Caco-2 (cell line): Measurements from ENCODE around the gene MC1R. TPM values are rescaled to one million over a fixed set of nuclear protein-coding genes. Genes with fewer than 3 reads are reported as not detected.
"Not testable (repeated sequence)": the region's sequence is repeated elsewhere in the genome, so short reads cannot be mapped to it uniquely, and the experiment has no call there.

Experiments used
- BruUV-seq: library from RNA; stranded (reverse); fragments of 400-500 nt; replicated peaks from 2 replicates; lab custom pipeline; 2021; lab: Mats Ljungman, UMichigan
- CTCF ChIA-PET: fragments of 300-600 bp; sonication (Branson Sonifier 250); formaldehyde crosslinking; loops from one replicate; lab custom pipeline; 2022; ENCODE audit warnings: antibody characterized with exemption; lab: Charles Lee
- POLR2A ChIA-PET: fragments of 300-600 bp; sonication (Branson Sonifier 250); formaldehyde crosslinking; loops from one replicate; lab custom pipeline; 2022; ENCODE audit warnings: antibody characterized with exemption; lab: Charles Lee
- DNase-seq, 2 experiments: peaks; one replicate each; pipeline versions ENCODE4 v3.0.0 to v3.0.0-alpha.2; 2020 to 2022
- H3K27me3 ChIP-seq: replicated peaks from 2 replicates; pipeline ENCODE4 v1.6.0; 2011; ENCODE audit warnings: low read length; ENCODE audit not compliant: control insufficient read depth, insufficient read depth
- H3K36me3 ChIP-seq: 2 replicates; pipeline ENCODE4 v1.5.1; 2011; ENCODE audit warnings: low read length; ENCODE audit not compliant: control insufficient read depth, insufficient read depth
- H3K4me1 ChIP-seq: fragments of 250-450 bp; sonication (Bioruptor Pico); 2 replicates; pipeline ENCODE4 v1.5.1; 2020; ENCODE audit warnings: mild to moderate bottlenecking
- H3K4me3 ChIP-seq: 2 replicates; pipeline ENCODE4 v1.5.1; 2011; ENCODE audit warnings: low read depth, mild to moderate bottlenecking, control low read depth, low read length
- H3K9me3 ChIP-seq: fragments of 250-450 bp; sonication (Bioruptor Pico); 2 replicates; pipeline ENCODE4 v1.5.1; 2020; ENCODE audit warnings: mild to moderate bottlenecking, moderate library complexity
- H3K27ac Mint-ChIP-seq: one replicate; pipeline ENCODE4 v1.8.0; 2022; ENCODE audit warnings: mixed read lengths; ENCODE audit not compliant: unreplicated experiment
- H3K27me3 Mint-ChIP-seq: one replicate; pipeline ENCODE4 v1.8.0; 2022; ENCODE audit warnings: mixed read lengths; ENCODE audit not compliant: insufficient read depth, unreplicated experiment
- H3K36me3 Mint-ChIP-seq: one replicate; pipeline ENCODE4 v1.8.0; 2022; ENCODE audit warnings: mild to moderate bottlenecking, mixed read lengths; ENCODE audit not compliant: insufficient read depth, unreplicated experiment
- H3K4me1 Mint-ChIP-seq: one replicate; pipeline ENCODE4 v1.8.0; 2022; ENCODE audit warnings: low read depth, mixed read lengths; ENCODE audit not compliant: unreplicated experiment
- H3K4me3 Mint-ChIP-seq: one replicate; pipeline ENCODE4 v1.8.0; 2022; ENCODE audit warnings: mild to moderate bottlenecking, moderate library complexity, mixed read lengths; ENCODE audit not compliant: unreplicated experiment
- H3K9me3 Mint-ChIP-seq: one replicate; pipeline ENCODE4 v1.8.0; 2022; ENCODE audit warnings: mixed read lengths; ENCODE audit not compliant: unreplicated experiment
- CTCF ChIP-seq, 2 experiments: fragments of 200-600 bp in 1 of 2; IDR thresholded peaks; 1 replicate in 1 of 2; 2 replicates in 1 of 2; pipeline versions ENCODE4 v1.5.1 to v1.8.0; 2011 to 2022; ENCODE audit warnings: antibody characterized with exemption in 1 of 2, control low read depth in 1 of 2, inconsistent platforms in 1 of 2, low read depth in 1 of 2, low read length in 1 of 2, mild to moderate bottlenecking in 1 of 2, moderate library complexity in 1 of 2; ENCODE audit not compliant: insufficient read depth in 1 of 2, severe bottlenecking in 1 of 2, unreplicated experiment in 1 of 2
- intact Hi-C: fragments of 100-400 bp; cut with micrococcal nuclease; formaldehyde crosslinking; loops from one replicate; pipeline ENCODE4 v1.10.0; 2022; ENCODE audit not compliant: unreplicated experiment
- total RNA-seq: library from RNA; stranded (reverse); gene quantifications from 2 replicates; pipeline ENCODE4 v1.2.3, GENCODE V29; 2022

The MC1R gene
- total RNA-seq, 1 experiment from 2014 or later: 6.5 TPM

DNA sequence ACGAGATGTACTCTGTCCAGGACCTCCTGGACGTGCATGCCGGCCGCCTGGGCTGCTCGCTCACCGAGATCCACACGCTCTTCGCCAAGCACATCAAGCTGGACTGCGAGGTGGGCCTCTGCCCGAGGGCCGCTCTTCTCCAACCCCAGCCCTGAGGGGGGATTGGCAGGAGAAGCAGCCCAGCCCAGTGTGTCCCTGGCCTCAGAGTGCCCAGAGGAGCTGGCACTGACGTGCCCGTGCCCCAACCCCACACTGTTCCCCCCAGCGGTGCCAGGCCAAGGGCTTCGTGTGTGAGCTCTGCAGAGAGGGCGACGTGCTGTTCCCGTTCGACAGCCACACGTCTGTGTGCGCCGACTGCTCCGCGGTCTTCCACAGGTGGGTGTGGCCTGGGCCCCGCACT, 45.5 kb downstream of the MC1R start:
- Mint-ChIP-seq H3K36me3 (peaks cover 12% of the 10 kb centered on the region), H3K4me3 (no peak overlapping the region), H3K9me3 (no peaks in the 10 kb centered on the region), H3K4me1 (no peaks in the 10 kb centered on the region), H3K27ac (no peak overlapping the region), H3K27me3 (no peaks in the 10 kb centered on the region)
- no peaks in the 10 kb centered on the region for H3K4me1 ChIP-seq
- TF ChIP-seq CTCF (IDR thresholded peaks at IDR 0.05; ENCODE audit: insufficient read depth in 1 of 2, low read depth in 1 of 2, low read length in 1 of 2, severe bottlenecking in 1 of 2, unreplicated experiment in 1 of 2): no peak
- peaks cover 3% of the 10 kb centered on the region; the same call in 1 of the 2 replicates for H3K36me3 ChIP-seq
- no TSS peak for BruUV-seq
- H3K4me3 ChIP-seq: no peak overlapping the region
- POLR2A ChIA-PET: no interaction called here
- intact Hi-C loops: no loop called here
- CTCF ChIA-PET: no interaction called here
- no peaks in the 10 kb centered on the region for H3K9me3 ChIP-seq
- DNase-seq: no peak
- H3K27me3 ChIP-seq: no peaks in the 10 kb centered on the region

DNA sequence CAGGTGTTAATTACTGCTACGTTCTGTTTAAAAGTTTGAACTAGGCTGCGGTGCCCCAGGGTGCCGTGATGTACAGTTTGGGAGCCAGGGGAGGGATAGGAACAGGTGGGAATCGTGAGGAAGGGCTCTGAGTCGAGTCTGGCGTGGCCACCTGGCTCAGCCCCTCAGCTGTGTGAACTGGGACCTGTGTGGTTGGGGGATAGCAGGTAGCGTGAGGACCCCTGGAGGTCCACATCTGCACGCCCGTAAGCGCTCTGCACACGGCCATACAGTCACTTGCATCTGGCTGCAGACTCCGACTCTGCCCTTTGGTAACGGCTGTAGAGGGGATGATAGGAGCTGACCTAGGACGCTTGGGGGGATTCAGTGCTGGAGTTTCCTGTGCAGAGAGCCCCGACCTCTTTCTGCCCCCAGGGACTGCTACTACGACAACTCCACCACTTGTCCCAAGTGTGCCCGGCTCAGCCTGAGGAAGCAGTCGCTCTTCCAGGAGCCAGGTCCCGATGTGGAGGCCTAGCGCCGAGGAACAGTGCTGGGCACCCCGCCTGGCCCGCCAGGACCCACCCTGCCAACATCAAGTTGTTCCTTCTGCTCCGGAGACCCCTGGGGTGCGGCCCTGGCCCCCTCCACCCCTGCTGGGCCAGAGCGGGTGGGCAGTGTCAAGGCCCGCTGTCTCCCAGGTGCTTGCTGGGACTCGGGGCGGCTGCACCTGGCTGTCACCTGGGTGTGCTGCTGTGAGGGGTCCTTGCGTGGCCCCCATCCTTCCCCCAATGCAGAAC, 47.0 kb downstream of the MC1R start:
- H3K9me3 Mint-ChIP-seq: no peaks in the 10 kb centered on the region
- no peak for DNase-seq
- no peak overlapping the region for H3K27ac Mint-ChIP-seq
- H3K27me3 Mint-ChIP-seq: no peaks in the 10 kb centered on the region
- Histone ChIP-seq H3K27me3 (no peaks in the 10 kb centered on the region), H3K4me1 (no peaks in the 10 kb centered on the region; the same call in 1 of the 2 replicates), H3K9me3 (no peaks in the 10 kb centered on the region), H3K4me3 (no peak overlapping the region), H3K36me3 (peaks cover 8% of the 10 kb centered on the region)
- peaks cover 7% of the 10 kb centered on the region for H3K4me1 Mint-ChIP-seq
- peaks cover 21% of the 10 kb centered on the region for H3K36me3 Mint-ChIP-seq
- CTCF ChIA-PET: no interaction called here
- POLR2A ChIA-PET: interaction anchor here (0.5 kb wide), 1 partner anchor 43 kb away, joined by 9 read pairs; no protein-coding TSS in a partner anchor
- intact Hi-C loops: no loop called here
- BruUV-seq: no TSS peak
- no peak for TF ChIP-seq CTCF (IDR thresholded peaks at IDR 0.05; ENCODE audit: insufficient read depth in 1 of 2, low read depth in 1 of 2, low read length in 1 of 2, severe bottlenecking in 1 of 2, unreplicated experiment in 1 of 2)
- H3K4me3 Mint-ChIP-seq: no peak overlapping the region

DNA sequence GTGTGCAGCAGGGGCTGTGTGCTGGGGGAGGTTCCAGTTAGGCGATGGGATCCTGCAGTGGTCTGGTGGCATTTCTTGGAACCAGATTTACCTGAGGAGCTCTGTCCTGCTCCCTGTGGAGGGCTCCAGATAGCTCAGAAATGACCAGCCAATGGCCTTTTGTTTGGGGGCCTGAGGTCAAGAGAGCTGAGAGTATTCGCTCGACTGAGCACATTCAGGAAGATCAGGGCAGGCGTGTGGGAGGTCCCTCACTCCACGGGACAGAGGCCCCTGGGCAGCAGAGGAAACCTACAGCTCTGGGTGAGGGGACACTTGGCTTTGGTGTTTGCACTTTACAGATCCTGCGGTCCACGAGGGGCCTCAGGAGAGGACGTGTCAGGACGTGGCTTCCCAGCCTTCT, 48.1 kb downstream of the MC1R start:
- H3K36me3 ChIP-seq: peaks cover 6% of the 10 kb centered on the region
- no peak overlapping the region for H3K4me3 ChIP-seq
- intact Hi-C loops: no loop called here
- H3K9me3 ChIP-seq: no peaks in the 10 kb centered on the region
- Mint-ChIP-seq H3K9me3 (no peaks in the 10 kb centered on the region), H3K4me3 (no peak overlapping the region), H3K36me3 (peaks cover 32% of the 10 kb centered on the region), H3K27ac (no peak overlapping the region), H3K4me1 (peaks cover 15% of the 10 kb centered on the region), H3K27me3 (no peaks in the 10 kb centered on the region)
- TF ChIP-seq CTCF (IDR thresholded peaks at IDR 0.05; ENCODE audit: insufficient read depth in 1 of 2, low read depth in 1 of 2, low read length in 1 of 2, severe bottlenecking in 1 of 2, unreplicated experiment in 1 of 2): no peak
- CTCF ChIA-PET: no interaction called here
- H3K27me3 ChIP-seq: no peaks in the 10 kb centered on the region
- no TSS peak for BruUV-seq
- H3K4me1 ChIP-seq: peaks cover 6% of the 10 kb centered on the region
- POLR2A ChIA-PET: no interaction called here
- DNase-seq: no peak

DNA sequence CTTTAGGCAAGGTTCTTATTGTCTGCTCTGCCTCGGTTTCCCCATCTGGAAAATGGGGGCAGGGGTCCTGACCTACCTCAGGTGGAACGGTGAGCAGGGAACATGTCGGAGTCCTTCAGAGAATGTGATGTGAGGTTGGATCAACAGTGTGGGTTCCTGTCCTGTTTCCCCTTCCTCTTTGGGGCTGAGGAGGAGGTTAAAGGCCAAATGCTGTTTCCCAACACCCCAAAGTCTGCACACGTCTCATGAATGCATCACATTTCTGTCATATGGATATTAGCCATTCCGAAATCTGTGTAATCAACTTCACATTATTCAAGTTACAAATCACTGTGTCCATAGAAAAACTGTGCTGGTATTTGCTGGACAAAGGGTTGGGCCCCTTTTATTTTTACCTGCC, 48.8 kb downstream of the MC1R start:
- intact Hi-C loops, H3K4me3 Mint-ChIP-seq, H3K27me3 ChIP-seq, H3K4me1 ChIP-seq, CTCF ChIA-PET, H3K9me3 Mint-ChIP-seq, H3K4me3 ChIP-seq, H3K9me3 ChIP-seq, H3K27me3 Mint-ChIP-seq, H3K36me3 ChIP-seq, H3K27ac Mint-ChIP-seq, POLR2A ChIA-PET, DNase-seq: not testable (repeated sequence)
- peaks cover 39% of the 10 kb centered on the region for H3K36me3 Mint-ChIP-seq
- TSS peak; percentile 12 for BruUV-seq
- peaks cover 15% of the 10 kb centered on the region for H3K4me1 Mint-ChIP-seq

GRCh38 chr16:89968074-89968473, 49.4 kb downstream of the MC1R start:
- H3K4me3 Mint-ChIP-seq, H3K27me3 Mint-ChIP-seq, H3K27me3 ChIP-seq, POLR2A ChIA-PET, H3K9me3 ChIP-seq, H3K9me3 Mint-ChIP-seq, H3K36me3 ChIP-seq, DNase-seq, CTCF ChIA-PET, BruUV-seq, H3K4me1 ChIP-seq, H3K27ac Mint-ChIP-seq, H3K4me3 ChIP-seq, intact Hi-C loops: not testable (repeated sequence)
- Mint-ChIP-seq H3K36me3 (peaks cover 45% of the 10 kb centered on the region), H3K4me1 (peaks cover 15% of the 10 kb centered on the region)
